Coronary artery (tissue), 2 donors: ENCODE measurements around the gene TSPAN11.
"Not testable (repeated sequence)": the region's sequence is repeated elsewhere in the genome, so short reads cannot be mapped to it uniquely, and the experiment has no call there.

ENCODE experiments used
- DNase-seq: peaks from one replicate; pipeline ENCODE4 v3.0.0-alpha.2; 2017; ENCODE audit warnings: low spot score
- H3K27ac ChIP-seq, 2 donors: fragments of 200-600 bp; sonication (generic); one replicate each; pipeline ENCODE4 v1.5.1; 2016 to 2019
- H3K4me3 ChIP-seq: fragments of 200-600 bp; sonication (generic); 2 replicates; pipeline ENCODE4 v1.5.1; 2016; ENCODE audit warnings: mild to moderate bottlenecking, moderate library complexity
- CTCF ChIP-seq: fragments of 200-600 bp; sonication (generic); IDR thresholded peaks from one replicate; pipeline ENCODE4 v1.5.1; 2019; ENCODE audit warnings: antibody characterized with exemption

Gene TSPAN11

GRCh38 chr12:31008961-31009840 is 82.7 kb downstream of the TSPAN11 start:
- TF ChIP-seq CTCF, result no peak
- Histone ChIP-seq H3K4me3 (no peak overlapping the region), H3K27ac (no peak overlapping the region)
- no peak for DNase-seq

GRCh38 chr12:31009976-31010375 is 83.4 kb downstream of the TSPAN11 start:
- TF ChIP-seq CTCF, result no peak
- H3K4me3 ChIP-seq, result no peak overlapping the region
- H3K27ac ChIP-seq, result no peak overlapping the region
- no peak for DNase-seq

GRCh38 chr12:31011336-31011735 is 84.8 kb downstream of the TSPAN11 start:
- no peak for TF ChIP-seq CTCF
- Histone ChIP-seq H3K4me3 (no peak overlapping the region), H3K27ac (no peak overlapping the region)
- no peak for DNase-seq

- TF ChIP-seq CTCF, result no peak
- Histone ChIP-seq H3K27ac (no peak overlapping the region), H3K4me3 (no peak overlapping the region)
- no peak for DNase-seq
Measured at GRCh38 chr12:31011746-31012566, 85.4 kb downstream of the TSPAN11 start.

- not testable (repeated sequence) for DNase-seq, H3K4me3 ChIP-seq, H3K27ac ChIP-seq
Measured at GRCh38 chr12:31012567-31012891, 86.0 kb downstream of the TSPAN11 start.

GRCh38 chr12:31015215-31015614 is 88.7 kb downstream of the TSPAN11 start:
- no peak overlapping the region for H3K27ac ChIP-seq

More at GRCh38 chr12:31015215-31015614, 88.7 kb downstream of the TSPAN11 start:
- H3K4me3 ChIP-seq, result no peak overlapping the region
- DNase-seq, result no peak
- no peak for TF ChIP-seq CTCF
